ENCODE data around the gene FAM117B.

The FAM117B gene

DNA sequence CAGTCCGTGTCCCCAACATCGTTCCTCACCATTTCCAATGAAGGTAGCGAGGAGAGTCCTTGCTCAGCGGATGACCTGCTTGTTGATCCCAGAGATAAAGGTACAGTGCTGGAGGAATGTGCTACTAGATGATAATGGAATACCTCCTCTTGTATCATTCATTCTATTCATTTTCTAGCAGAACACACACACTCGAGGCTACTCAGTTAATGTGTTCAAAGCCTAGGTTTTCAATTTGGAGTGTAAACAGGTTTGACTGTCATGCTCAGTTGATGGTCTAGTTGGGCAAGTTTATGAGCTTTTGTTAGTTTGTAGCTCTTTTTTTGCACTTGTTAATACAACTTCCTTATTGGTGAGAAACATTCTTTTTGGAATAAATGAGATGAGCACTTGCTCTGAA lies 122.6 kb downstream of the FAM117B start:
- Mint-ChIP-seq H3K27ac (ENCODE audit: low read depth) (no peak overlapping the region), H3K4me3 (no peak overlapping the region), H3K36me3 (ENCODE audit: insufficient read depth) (peaks cover 26% of the 10 kb centered on the region), H3K27me3 (no peaks in the 10 kb centered on the region), H3K4me1 (peaks cover 13% of the 10 kb centered on the region), H3K9me3 (no peaks in the 10 kb centered on the region)
- DNase-seq (ENCODE audit: low spot score in 2 of 2) = no peak
- ATAC-seq (replicated peaks; ENCODE audit: extremely low read depth, poor library complexity, severe bottlenecking) = no peak

DNA sequence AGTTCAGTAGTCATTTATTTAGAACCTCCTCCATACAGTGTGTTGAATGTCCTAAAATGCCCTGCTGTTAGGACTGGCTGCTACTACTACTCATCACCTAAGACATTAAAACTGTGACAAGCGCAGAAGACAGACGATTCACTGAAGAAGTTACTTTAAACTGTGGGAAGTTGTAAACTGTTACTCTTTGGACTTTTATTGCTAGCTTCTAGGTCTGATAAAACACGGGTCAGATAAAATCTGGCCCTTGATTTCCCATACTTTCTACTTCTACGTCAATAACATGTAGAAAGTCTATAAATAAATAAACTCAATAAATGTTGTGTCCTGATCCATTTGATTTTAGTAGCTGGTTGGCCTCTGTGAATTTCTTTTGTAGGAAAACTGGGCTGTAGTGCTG lies 123.4 kb downstream of the FAM117B start:
- Mint-ChIP-seq H3K4me3 (no peak overlapping the region), H3K27ac (ENCODE audit: low read depth) (no peak overlapping the region), H3K36me3 (ENCODE audit: insufficient read depth) (peaks cover 28% of the 10 kb centered on the region), H3K27me3 (no peaks in the 10 kb centered on the region), H3K4me1 (peaks cover 13% of the 10 kb centered on the region), H3K9me3 (no peaks in the 10 kb centered on the region)
- ATAC-seq (replicated peaks; ENCODE audit: extremely low read depth, poor library complexity, severe bottlenecking) = no peak
- DNase-seq (ENCODE audit: low spot score in 2 of 2) = no peak

DNA sequence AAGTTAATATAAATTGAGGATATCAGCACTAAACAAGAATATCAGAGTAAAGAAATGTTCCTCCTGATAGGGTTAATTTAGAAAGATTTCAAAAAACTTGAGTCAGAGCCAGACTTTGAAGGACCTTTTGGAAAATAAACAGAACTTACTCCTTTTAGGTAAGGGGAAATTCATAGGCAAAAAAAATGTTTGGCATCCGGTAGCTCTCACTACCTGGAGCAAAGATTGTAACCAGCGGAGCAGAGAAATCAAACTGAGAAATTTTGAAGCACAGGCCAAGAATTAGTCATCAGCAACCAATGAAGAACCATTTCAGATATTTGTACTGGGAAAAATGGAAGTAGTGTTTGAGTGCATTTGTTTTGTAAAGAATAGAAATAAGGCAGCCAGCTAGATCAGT lies 123.8 kb downstream of the FAM117B start:
- H3K4me1 Mint-ChIP-seq = peaks cover 13% of the 10 kb centered on the region
- no peak for ATAC-seq (replicated peaks; ENCODE audit: extremely low read depth, poor library complexity, severe bottlenecking)
- no peaks in the 10 kb centered on the region for H3K27me3 Mint-ChIP-seq
- H3K27ac Mint-ChIP-seq (ENCODE audit: low read depth) = no peak overlapping the region
- H3K4me3 Mint-ChIP-seq = no peak overlapping the region
- no peaks in the 10 kb centered on the region for H3K9me3 Mint-ChIP-seq
- DNase-seq (ENCODE audit: low spot score in 2 of 2) = no peak
- H3K36me3 Mint-ChIP-seq (ENCODE audit: insufficient read depth) = peaks cover 28% of the 10 kb centered on the region

DNA sequence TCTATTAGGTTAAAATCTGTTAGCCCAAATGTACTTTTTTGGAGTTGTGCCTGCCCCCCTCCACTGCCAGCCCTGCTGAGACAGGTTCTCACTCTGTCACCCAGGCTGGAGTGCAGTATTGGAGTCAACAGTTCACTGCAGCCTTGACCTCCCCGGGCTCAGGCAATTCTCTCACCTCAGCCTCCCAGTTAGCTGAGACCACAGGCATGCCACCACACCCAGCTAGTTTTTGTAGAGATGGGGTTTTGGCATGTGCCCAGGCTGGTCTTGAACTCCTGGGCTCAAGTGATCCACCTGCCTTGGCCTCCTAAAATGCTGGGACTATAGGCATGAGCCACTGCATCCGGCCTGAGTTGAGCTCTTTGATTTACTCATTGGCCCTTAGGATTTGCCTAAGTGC lies 126.1 kb downstream of the FAM117B start:
- no peak overlapping the region for H3K4me3 Mint-ChIP-seq
- peaks cover 13% of the 10 kb centered on the region for H3K4me1 Mint-ChIP-seq
- DNase-seq (ENCODE audit: low spot score in 2 of 2) (no peak), ATAC-seq (replicated peaks; ENCODE audit: extremely low read depth, poor library complexity, severe bottlenecking) (no peak)
- H3K36me3 Mint-ChIP-seq (ENCODE audit: insufficient read depth) = peaks cover 30% of the 10 kb centered on the region
- no peaks in the 10 kb centered on the region for H3K9me3 Mint-ChIP-seq
- H3K27ac Mint-ChIP-seq (ENCODE audit: low read depth) = no peak overlapping the region
- H3K27me3 Mint-ChIP-seq = no peaks in the 10 kb centered on the region

DNA sequence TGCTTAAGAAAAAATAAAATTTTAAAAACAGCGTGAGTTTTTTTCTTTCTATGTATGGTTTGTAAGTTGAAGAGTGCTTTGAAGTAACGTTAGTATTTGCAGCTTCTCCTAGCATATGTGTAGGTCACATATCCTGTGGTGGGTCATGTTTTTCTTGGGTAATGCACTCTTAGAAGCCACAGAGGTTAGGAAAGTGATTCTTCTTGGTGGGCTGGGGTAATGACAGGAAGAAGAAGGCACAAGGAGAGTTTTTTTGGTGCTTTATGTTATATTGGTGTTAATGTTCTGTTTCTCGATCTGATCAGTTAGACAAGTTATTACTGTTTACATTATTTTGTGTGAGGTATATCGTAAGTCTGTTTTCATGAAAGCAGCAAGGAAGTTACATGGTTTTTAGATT lies 127.8 kb downstream of the FAM117B start:
- no peaks in the 10 kb centered on the region for H3K27me3 Mint-ChIP-seq
- no peak overlapping the region for H3K4me3 Mint-ChIP-seq
- DNase-seq (ENCODE audit: low spot score in 2 of 2) = no peak
- peaks cover 26% of the 10 kb centered on the region for H3K36me3 Mint-ChIP-seq (ENCODE audit: insufficient read depth)
- no peak overlapping the region for H3K27ac Mint-ChIP-seq (ENCODE audit: low read depth)
- ATAC-seq (replicated peaks; ENCODE audit: extremely low read depth, poor library complexity, severe bottlenecking) = no peak
- H3K4me1 Mint-ChIP-seq = peaks cover 13% of the 10 kb centered on the region
- H3K9me3 Mint-ChIP-seq = no peaks in the 10 kb centered on the region

DNA sequence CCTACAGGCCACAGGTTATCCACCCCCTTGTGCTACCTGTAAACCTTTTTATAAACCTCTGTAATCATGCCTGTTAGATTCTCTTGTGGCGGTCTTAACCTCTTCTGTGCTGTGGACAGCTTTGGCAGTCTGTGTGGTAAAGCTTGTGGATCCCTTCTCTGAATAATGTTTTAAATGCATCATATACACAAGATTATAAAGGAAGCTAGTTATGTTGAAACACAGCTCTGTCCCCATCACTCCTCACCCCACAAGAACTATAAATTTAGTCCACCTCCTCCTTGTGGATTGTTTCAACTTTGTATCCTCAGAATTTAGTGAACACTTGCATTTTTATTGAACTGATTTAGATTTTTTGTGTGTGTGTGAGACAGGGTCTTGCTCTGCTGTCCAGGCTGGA lies 129.1 kb downstream of the FAM117B start:
- DNase-seq (ENCODE audit: low spot score in 2 of 2) (no peak), ATAC-seq (replicated peaks; ENCODE audit: extremely low read depth, poor library complexity, severe bottlenecking) (no peak)
- Mint-ChIP-seq H3K9me3 (no peaks in the 10 kb centered on the region), H3K36me3 (ENCODE audit: insufficient read depth) (peaks cover 19% of the 10 kb centered on the region), H3K4me3 (no peak overlapping the region), H3K27ac (ENCODE audit: low read depth) (no peak overlapping the region), H3K4me1 (peaks cover 13% of the 10 kb centered on the region), H3K27me3 (no peaks in the 10 kb centered on the region)

DNA sequence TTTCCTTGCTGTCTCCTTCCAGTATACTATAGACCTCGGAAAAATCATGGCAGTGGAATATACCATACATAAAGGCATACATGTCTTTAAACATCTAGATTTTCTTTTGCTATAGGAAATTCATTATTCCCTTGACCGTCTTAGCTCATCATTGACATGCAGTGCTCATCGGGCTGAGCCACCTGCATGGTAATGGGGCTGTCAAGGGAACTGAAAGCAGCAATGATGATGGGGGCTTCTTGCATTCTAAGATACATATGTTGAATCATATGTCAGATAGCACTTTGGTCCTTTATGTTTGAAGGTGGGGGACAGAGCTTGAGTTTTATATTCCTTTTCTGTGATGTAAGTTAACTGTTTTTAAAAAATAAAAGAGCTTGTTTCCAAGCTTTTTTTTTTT lies 130.2 kb downstream of the FAM117B start:
- Mint-ChIP-seq H3K27ac (ENCODE audit: low read depth) (no peak overlapping the region), H3K4me1 (peaks cover 13% of the 10 kb centered on the region), H3K27me3 (no peaks in the 10 kb centered on the region), H3K36me3 (ENCODE audit: insufficient read depth) (peaks cover 22% of the 10 kb centered on the region), H3K4me3 (no peak overlapping the region), H3K9me3 (no peaks in the 10 kb centered on the region)
- ATAC-seq (replicated peaks; ENCODE audit: extremely low read depth, poor library complexity, severe bottlenecking) (no peak), DNase-seq (ENCODE audit: low spot score in 2 of 2) (no peak)

DNA sequence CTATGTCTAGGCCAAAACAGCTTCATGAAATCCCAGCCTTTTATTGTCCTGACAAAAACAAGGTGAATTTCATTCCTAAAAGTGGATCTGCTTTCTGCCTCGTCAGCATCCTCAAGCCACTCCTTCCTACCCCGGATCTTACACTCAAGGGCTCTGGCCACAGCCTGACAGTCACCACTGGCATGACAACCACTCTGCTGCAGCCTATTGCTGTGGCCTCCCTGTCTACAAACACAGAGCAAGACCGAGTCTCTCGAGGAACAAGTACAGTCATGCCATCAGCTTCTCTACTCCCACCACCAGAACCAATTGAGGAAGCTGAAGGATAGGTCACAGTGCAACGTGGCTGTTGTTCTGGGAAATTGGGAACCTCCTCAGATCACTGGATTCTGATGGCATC lies 130.7 kb downstream of the FAM117B start:
- no peaks in the 10 kb centered on the region for H3K27me3 Mint-ChIP-seq
- no peak overlapping the region for H3K4me3 Mint-ChIP-seq
- H3K9me3 Mint-ChIP-seq = no peaks in the 10 kb centered on the region
- no peak overlapping the region for H3K27ac Mint-ChIP-seq (ENCODE audit: low read depth)
- DNase-seq (ENCODE audit: low spot score in 2 of 2) = no peak
- peaks cover 23% of the 10 kb centered on the region for H3K36me3 Mint-ChIP-seq (ENCODE audit: insufficient read depth)
- H3K4me1 Mint-ChIP-seq = peaks cover 10% of the 10 kb centered on the region
- ATAC-seq (replicated peaks; ENCODE audit: extremely low read depth, poor library complexity, severe bottlenecking) = no peak

DNA sequence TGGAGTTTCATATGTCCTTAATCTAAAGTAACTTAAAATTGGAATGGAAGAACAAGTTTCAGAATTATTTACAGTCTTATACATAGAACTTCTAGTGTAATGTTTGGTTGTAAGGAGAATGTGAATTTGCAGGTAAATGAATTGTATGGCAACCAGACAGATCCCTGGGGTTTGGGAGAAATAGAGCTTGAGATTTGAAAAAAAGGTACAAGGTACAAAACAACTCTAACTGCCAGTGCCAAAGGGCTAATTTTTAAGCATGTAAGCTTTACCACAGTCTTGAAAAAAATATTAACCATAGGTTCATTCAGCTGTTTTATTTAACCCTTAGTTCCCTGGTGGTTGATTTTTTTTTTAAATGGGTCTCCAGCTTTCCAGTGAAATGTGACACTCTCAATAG lies 133.5 kb downstream of the FAM117B start:
- H3K4me3 Mint-ChIP-seq = no peak overlapping the region
- no peaks in the 10 kb centered on the region for H3K9me3 Mint-ChIP-seq
- no peaks in the 10 kb centered on the region for H3K27me3 Mint-ChIP-seq
- no peak for ATAC-seq (replicated peaks; ENCODE audit: extremely low read depth, poor library complexity, severe bottlenecking)
- H3K27ac Mint-ChIP-seq (ENCODE audit: low read depth) = no peak overlapping the region
- no peaks in the 10 kb centered on the region for H3K4me1 Mint-ChIP-seq
- H3K36me3 Mint-ChIP-seq (ENCODE audit: insufficient read depth) = peaks cover 13% of the 10 kb centered on the region
- no peak for DNase-seq (ENCODE audit: low spot score in 2 of 2)

DNA sequence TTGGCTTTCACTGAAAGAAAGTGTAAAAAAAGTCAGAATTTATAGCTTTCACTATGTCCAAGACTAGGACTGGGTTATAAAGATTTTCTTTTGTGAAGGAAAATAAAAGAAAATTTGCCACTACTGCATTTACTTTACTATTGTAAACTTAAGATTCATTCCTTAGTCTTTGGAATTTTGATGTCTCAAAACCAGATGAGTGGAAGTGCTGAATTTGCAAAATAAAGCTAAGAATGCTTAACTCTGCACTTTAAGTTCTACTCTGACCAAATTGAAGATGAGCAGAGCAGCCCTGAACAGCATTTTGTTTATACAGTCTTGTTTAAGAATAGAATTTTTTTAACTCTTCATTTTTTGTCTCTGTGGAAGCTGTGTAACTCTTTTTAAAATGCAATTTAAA lies 134.4 kb downstream of the FAM117B start:
- Mint-ChIP-seq H3K27ac (ENCODE audit: low read depth) (no peak overlapping the region), H3K27me3 (no peaks in the 10 kb centered on the region), H3K9me3 (no peaks in the 10 kb centered on the region), H3K4me3 (no peak overlapping the region), H3K4me1 (no peaks in the 10 kb centered on the region), H3K36me3 (ENCODE audit: insufficient read depth) (peaks cover 14% of the 10 kb centered on the region)
- DNase-seq (ENCODE audit: low spot score in 2 of 2) (no peak), ATAC-seq (replicated peaks; ENCODE audit: extremely low read depth, poor library complexity, severe bottlenecking) (no peak)

DNA sequence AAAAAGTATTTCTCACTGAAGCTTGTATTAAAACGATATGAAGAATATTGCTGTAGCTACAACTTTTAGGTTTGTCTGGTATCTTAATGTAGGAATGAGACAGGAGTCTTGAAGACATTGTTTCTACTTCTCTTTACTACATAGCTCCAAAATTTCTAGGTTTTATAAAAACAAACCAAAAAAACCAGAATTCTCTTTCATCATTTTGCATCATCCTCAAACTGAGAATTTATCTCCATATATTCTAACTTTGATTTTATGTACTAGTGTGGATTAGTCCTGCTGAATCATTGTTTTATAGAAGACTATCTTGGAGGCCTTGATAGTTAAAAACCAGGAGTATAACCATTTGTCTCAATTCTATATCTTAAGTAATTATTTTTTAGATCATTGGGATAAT lies 136.6 kb downstream of the FAM117B start:
- H3K27me3 Mint-ChIP-seq = no peaks in the 10 kb centered on the region
- DNase-seq (ENCODE audit: low spot score in 2 of 2) (no peak), ATAC-seq (replicated peaks; ENCODE audit: extremely low read depth, poor library complexity, severe bottlenecking) (no peak)
- H3K9me3 Mint-ChIP-seq = no peaks in the 10 kb centered on the region
- H3K4me3 Mint-ChIP-seq = no peak overlapping the region
- no peaks in the 10 kb centered on the region for H3K4me1 Mint-ChIP-seq
- H3K36me3 Mint-ChIP-seq (ENCODE audit: insufficient read depth) = peaks cover 12% of the 10 kb centered on the region
- H3K27ac Mint-ChIP-seq (ENCODE audit: low read depth) = no peak overlapping the region

DNA sequence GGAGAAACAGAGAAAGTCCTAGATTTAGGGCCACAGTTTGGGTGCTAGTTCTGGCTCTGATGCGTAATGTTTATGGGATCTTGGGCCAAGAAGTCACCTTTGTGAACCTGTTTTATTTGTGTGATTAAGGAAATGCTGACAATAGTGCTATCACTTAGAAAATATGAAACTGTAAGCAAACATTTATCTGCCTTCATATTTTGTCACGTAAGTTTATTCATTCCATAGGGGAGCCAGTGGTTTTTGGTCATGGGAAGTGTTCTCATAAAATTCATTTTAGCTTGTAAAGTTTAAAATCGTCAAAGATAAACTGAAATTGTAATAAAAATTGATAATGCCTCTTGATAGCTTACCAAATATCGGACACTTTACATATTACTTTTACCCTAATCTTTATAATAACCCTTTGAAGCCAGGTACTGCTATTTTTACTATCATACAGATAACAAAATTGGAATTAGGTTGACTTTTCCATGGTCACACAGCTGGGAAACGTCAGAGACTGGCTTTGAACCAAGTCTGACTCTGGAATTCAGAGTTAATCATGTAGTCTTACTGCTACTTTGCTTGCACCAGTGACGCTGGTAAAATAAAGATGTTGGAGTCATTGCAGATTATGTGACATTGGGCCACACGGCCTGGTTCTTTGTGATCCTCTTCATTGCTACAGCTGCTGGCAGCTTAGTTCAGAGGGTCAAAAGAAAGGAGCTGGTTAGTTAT lies 137.1 kb downstream of the FAM117B start:
- H3K4me3 Mint-ChIP-seq = no peak overlapping the region
- ATAC-seq (replicated peaks; ENCODE audit: extremely low read depth, poor library complexity, severe bottlenecking) = no peak
- H3K27me3 Mint-ChIP-seq = no peaks in the 10 kb centered on the region
- no peak for DNase-seq (ENCODE audit: low spot score in 2 of 2)
- no peak overlapping the region for H3K27ac Mint-ChIP-seq (ENCODE audit: low read depth)
- peaks cover 14% of the 10 kb centered on the region for H3K36me3 Mint-ChIP-seq (ENCODE audit: insufficient read depth)
- H3K4me1 Mint-ChIP-seq = no peaks in the 10 kb centered on the region
- no peaks in the 10 kb centered on the region for H3K9me3 Mint-ChIP-seq

DNA sequence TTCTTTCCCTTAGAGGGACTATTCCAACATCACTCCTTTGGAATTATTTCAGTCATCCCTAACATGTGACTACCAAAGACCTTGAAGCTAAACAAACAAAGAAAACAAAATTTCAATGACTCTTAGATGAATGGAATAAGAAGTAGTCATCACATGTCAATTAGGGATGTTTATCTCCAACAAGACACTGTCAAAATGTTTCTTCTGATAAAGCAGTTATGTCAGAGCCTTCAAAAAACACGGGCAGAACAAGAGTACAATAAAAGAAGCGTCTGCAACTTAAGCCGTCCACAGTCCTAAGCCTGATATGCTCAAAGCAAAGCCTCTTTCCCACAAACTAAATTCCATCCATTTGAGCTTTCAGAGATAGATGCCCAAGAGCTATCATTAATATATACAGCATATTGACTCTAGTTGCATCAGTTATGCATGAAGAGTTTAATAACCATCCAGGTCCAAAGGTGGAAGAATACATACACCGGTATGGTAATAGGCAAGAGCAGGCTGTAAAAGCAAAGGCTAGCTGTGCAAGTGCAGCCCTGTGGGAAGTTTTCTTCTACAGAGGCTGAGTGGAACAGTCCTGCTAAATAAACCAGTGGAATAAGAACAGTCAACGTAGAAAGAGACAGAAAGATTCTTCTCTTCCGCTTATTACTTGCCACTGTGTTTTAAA lies 138.7 kb downstream of the FAM117B start:
- H3K36me3 Mint-ChIP-seq (ENCODE audit: insufficient read depth) = peaks cover 14% of the 10 kb centered on the region
- H3K9me3 Mint-ChIP-seq = no peaks in the 10 kb centered on the region
- H3K27ac Mint-ChIP-seq (ENCODE audit: low read depth) = no peak overlapping the region
- no peaks in the 10 kb centered on the region for H3K4me1 Mint-ChIP-seq
- DNase-seq (ENCODE audit: low spot score in 2 of 2) = no peak
- no peak overlapping the region for H3K4me3 Mint-ChIP-seq
- H3K27me3 Mint-ChIP-seq = no peaks in the 10 kb centered on the region
- ATAC-seq (replicated peaks; ENCODE audit: extremely low read depth, poor library complexity, severe bottlenecking) = no peak
